GM18909 (cell line): ENCODE measurements around the gene HSPA12A.

ENCODE experiments used
- ATAC-seq: cut with Tn5 transposase; IDR thresholded peaks from one replicate; pipeline ENCODE4 v1.9.1; 2021; ENCODE audit warnings: mild to moderate bottlenecking; ENCODE audit not compliant: unreplicated experiment, poor library complexity

The HSPA12A gene

DNA sequence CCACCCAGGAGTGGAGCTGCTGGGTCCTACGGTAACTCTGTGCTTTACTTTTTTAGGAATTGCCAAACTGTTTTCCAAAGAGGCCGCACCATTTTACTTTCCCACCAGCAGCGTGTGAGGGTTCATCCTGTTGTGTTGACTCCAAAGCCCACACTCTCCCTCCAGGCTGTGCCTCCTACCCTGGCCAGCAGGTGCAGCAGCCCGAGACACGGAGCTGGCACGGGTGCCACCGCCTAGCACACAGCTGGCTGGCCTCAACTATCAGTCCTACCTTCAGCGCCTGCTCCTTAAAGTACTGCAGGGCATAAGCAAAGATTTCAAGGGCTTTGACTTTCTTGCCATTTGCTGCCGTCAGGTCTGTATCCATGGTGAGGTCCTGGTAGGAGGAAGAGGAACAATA is 44.0 kb downstream of the HSPA12A start:
- no peak for ATAC-seq

DNA sequence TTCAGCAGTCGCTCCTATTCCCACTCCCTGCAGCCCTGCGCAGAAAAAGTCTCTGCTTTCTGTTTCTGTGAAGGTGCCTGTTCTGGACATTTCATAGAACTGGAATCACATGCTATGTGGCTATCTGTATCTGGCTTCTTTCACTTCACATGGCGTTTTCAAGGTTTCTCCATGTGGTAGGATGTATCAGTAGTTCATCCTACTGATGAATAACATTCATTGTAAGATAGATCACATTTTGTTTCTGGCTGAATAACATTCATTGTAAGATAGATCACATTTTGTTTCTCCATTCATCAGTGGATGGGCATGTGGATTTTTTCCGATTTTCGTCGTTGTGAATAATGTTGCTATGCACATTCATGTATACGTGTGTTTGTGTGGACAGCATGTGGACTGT is 44.5 kb downstream of the HSPA12A start:
- ATAC-seq: no peak

DNA sequence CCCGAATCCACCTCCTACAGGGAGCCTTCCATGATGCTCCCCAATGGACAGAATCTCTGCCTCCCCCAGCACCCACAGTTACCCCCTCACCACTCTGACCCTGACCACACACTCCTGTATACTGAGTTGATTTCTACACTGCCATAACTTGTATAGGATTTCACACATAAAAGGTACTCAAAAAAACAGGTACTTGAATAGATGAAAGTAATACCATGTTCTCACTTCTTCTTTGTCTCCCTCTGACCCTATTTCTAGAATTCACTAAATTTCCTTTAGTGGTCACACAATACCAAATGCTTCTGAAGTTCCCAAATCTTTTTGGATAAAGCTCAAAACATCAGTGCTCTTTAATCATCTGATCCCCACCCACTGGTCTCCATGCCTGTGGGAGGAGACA is 45.4 kb downstream of the HSPA12A start:
- peak; percentile 82 for ATAC-seq

DNA sequence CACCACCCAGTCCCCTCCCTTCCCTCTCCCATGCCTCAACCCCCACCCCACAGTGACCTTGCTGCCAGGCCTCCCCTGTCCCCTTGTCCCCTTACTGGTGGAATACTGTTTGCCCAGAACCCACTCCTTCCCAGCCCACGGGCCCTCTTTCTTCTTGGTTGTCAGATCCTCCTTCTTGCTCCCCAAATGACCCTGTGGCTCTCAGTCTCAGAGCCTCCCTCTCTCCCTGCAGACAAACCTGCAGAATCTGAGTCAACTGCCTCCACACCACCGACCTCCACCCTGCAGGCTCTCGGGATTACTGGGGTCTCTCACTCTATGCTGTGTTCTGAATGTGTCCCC is 47.5 kb downstream of the HSPA12A start:
- no peak for ATAC-seq

DNA sequence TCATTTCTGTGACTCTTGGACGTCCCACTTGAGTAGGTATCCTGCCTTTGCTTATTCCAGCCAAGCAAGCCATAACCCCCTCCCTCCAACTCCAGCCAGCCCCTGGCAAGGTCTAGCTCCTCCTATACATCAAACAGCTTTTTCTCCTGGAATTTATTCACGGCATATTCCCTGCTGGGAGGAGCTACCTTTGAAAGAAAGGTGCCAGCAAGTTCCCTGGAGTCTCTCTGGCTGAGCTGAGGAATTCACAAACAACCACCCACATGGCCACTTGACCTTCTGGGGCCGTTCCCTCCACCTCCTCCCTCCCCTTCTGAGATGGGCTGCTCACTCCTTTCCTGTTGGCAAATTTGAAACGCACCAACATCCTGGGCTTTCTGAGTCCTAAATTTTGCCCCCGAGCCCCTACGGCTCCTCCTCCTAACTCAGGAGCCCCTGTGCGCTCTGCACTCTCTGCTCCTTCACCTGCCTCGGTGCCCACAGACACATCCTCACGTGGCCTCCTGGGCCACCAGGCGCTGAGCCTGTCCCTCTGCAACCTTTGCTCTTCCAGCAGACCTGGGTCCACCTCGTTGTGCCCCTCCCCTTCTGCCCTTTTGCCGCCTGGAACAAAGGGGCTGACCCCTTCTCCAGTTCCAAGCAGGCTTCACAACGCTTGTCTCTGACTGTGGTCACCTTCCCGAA is 48.0 kb downstream of the HSPA12A start:
- ATAC-seq: no peak

DNA sequence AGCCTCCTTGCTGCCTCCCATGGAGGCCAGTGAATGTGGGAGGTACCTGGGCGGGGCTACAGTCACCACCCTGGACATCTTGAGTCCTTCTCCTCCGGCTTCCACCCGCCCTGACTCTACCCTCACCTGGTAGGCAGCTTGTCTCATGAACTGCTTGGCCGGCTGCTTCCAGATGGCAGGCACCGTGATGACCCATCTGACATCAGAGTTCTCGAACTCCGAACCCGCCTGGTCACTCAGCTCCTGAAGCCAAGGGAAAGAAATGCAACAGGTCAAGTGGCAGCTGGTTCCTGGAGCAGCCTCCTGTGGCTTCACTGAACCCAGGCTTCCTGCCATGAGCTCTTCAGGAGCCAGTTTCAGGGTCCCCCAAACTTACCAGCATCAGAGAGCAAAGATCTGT is 50.1 kb downstream of the HSPA12A start:
- ATAC-seq: no peak

DNA sequence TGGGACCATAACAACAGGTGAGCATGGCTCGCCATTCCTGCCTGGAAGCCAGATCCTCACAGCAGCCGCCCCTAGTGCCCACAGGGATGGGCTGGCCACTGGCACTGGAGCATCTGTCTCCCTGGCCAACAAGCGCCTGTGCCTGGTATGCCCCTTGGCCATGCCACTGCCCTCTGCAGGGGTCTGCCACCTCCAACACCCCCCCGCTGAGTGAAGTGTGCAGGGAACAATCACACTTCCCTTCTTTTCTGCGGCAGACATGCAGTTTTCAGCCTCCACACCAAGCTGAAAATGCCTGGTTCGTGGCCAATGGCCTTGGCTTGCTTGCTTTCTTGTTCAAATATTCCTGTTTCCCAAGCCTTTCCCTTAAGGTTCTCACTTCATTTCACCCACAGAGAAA is 50.7 kb downstream of the HSPA12A start:
- no peak for ATAC-seq

DNA sequence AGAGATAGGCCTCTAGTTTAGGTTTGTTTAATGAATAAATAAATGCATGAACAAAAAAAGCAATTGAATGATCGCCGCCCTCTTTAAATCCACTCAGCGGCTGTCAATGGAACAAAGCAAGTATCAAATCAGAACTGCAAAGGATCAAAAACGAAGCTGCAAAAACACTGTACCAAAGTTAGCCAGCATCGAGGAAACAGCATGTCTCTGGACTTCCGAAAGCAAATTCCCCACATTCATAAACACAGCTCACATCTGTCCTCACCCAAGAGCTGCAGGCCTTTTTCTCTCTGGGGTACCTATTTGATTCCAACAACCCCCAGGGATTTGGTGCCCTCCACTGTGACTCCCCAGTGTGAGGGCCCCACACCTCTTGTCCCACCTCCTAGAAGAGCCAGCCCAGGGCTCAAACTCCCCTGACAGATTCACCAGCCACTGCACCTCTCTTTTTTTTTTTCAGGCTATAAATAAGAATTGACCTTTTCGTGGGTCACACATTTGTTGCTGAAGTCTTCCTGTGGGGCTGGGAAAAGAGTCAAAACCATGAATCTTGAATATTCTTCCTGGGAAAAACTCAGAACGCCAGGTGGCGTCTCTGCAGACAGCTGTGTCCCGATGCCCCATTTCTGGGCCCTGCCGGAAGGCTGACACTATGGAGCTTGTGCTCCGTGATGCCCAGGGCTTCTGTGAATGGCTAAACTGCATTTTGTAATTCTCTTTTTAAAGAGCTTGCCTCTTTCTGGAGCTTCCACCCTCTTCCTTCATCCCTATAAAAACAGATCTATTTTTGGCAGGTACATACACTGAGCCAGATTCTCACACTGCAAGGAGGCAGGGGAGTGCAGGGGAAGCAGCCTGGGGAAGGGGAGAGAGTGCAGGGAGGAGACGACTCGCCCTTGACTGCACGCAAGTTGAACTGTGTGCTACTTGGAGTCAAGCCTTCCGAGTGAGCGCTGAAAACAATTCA is 51.7 kb downstream of the HSPA12A start:
- no peak for ATAC-seq

DNA sequence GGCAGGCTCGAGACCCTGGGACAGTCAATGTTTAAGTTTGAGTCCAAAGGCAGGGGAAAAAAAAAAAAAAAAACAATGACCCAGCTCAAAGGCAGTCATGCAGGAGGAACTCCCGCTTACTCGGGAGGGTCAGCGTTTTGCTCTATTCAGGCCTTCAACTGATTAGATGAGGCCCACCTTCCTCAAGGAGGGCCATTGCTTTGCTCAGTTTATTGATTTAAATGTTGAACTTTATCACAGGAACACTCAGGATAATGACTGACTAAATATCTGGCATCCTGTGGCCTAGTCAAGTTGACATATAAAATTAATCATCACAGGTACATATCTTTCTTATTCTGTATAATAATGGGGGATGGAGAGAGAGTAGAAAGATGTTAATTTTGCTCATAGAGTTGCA is 52.6 kb downstream of the HSPA12A start:
- no peak for ATAC-seq

DNA sequence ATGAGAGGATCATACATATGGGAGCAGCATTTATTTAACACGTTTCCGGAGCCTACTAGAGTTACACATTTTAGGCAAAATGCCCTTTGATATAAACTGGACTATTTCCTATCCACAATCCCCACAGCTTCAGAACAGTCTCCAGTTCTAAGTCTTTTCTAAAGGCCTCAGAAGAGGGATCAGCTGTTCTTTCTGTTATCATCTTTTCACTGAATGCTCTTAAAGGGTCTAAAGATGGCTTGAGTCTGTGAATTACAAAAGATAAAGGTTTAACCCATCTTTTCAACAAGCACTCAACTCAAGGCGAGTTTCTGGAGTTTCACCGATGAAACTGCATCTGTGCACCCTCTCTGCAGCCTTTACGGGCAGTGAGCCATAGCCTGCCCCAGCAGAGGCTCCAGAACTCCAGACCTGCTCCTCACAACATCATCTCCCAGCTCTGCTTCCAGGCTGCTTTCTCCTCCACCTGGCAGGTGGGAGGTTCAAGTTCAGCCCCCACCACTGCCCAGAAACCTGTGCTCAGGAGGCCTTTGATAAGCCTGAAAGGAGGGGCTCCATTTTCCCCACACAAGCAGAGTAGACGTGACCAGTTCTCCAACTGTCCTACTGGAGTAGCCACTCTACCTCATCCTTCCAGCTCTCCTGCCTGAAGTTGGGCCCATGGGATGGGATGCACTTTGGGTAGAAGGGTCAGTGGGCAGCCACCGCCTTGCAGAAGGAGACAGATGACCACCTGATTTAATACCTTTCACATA is 53.4 kb downstream of the HSPA12A start:
- no peak for ATAC-seq

DNA sequence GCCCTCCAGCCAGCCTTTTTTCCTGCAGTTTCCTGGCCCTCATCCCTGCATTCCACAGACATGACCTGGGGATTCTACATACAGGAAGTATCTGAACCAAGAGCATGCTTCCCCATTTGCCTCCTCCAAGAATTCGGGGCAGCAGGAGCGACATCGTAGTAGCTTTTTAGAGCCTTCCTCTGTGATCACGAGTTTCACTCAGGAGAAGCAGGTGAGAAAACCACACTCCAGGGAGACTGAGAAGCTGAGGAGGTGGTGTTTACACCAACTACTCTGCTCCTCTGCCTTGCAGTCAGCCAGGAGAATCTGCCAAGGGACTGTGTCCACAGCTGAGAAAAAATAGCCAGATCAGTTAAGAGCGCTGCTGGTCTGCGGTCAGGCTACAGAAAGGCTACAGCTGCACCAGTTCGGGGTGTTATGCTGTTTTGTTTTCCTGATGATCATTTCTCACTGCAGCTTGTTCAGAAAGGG is 54.1 kb downstream of the HSPA12A start:
- ATAC-seq: no peak

DNA sequence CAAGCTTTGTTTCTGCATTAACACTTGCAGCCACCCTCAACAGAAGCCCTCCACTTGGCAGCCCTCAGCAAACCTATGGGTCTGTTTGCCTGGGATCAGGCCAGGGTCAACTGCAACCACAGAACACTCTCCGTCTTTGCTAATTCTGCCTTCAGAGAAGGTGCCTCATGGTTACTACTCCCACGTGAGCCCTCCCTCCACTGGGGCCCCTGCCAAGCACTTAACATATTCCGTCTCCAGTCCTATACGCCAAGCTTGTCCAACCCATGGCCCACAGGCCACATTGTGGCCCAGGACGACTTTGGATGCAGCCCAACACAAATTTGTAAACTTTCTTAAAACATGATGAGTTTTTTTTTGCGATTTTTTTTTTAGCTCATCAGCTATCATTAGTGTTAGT is 54.7 kb downstream of the HSPA12A start:
- ATAC-seq: no peak

DNA sequence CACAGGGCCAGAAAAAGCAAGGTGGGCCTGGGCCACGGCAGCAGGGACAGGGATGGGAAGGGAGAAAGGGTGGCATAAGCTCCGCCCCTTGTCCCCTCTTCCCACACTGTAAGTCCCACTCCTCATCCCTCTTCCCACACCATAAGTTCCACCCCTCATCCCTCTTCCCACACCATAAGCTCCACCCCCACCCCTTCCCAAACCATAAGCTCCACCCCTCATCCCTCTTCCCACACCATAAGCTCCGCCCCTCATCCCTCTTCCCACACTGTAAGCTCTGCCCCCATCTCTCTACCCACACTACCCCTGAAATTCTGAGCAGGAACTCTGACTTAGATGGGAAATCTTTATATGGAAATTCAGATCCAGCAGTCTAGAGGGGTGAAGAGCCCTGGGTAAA is 55.7 kb downstream of the HSPA12A start:
- ATAC-seq: no peak

DNA sequence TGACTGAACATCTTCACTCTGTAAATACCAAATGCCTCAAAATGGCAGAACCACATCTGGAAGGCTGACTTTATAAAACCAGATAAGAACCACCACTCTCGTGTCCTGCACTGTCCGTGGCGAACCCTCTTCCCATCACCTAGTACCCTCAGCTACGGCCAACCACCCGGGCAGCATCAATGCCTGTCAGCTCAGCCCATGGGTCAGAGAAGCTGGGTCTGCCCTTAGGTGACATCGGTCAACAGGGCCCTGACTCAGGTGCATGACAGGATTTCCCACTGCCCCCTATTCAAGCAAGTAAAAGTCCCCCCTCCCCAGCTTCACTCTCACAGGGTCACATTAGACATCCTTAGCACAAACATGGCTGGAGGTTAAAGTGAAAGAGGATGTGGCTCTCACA is 56.6 kb downstream of the HSPA12A start:
- no peak for ATAC-seq

DNA sequence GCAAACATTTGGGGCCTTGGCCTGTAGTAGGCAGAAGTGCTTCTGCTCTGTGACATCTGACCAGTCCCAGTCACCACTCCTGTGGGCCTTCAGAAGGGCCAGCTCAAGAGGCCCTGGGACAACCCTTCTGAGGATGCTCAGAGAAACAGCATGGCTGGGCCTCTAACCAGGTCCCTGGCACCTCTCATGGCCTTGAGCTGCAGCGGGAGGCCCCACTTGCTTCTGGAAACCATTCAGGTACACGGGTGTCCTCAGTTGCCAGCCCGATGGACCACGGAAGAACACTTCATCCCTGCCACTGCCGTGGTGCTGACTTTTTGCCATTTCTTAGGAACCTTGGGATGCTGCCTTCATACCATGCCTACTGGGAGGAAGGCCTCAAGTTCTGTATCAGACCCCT is 57.6 kb downstream of the HSPA12A start:
- no peak for ATAC-seq

DNA sequence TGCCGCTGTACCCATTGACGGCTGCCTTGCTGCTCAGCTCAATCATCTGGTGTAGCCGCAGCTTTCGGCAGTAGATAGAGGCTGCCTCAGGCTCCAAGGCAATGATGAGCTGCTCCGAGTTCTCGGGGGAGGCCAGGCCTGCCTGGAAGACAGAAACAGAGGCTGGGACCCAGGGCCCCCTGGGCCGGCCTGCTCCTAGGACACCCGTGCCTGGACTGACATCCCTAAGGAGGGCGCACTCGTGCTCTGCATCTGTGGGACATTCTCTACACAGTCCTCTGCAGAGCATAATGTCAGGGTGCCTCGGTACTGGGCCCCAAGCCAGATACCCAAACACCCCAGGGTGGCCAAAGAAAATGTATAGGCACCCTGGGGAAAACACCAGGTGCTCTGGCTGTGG is 58.5 kb downstream of the HSPA12A start:
- ATAC-seq: no peak

DNA sequence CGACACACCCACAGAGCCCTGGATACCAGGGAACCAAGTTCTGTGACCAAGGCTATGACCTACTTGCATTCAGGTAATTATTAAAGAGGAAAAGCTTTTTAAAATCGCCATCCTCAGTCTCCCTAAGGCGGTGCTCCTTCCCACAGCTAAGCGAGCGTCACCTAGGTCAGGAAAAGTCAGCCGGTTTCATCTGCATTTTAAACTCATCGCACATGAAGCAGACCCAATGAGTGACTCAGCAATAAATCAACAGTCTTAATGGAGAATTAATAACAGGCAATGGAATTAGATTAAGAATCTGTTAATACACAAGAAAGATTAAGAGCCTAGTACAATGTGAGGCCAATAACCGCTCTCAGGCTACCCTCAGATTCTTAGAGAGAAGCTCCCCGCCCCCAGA is 59.2 kb downstream of the HSPA12A start:
- ATAC-seq: no peak

DNA sequence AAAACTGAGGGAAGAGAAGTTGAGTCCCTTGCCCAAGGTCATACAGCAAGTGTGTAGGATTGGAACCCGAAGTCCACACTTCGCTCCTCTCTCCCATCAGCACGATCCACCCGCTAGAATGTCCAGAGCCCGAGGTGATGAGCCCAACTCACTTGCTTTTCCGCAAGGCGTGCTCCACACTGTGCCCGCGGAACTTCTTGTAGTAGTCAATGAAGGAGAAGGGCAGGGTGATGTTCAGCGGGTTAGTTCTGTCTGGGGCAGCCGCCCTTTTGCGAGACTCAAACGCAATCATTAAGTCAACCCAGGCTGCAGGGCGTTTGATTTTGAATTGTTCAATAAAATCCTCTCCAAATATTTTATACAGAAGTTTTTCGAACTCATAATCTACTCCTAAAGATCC is 63.0 kb downstream of the HSPA12A start:
- ATAC-seq: no peak

DNA sequence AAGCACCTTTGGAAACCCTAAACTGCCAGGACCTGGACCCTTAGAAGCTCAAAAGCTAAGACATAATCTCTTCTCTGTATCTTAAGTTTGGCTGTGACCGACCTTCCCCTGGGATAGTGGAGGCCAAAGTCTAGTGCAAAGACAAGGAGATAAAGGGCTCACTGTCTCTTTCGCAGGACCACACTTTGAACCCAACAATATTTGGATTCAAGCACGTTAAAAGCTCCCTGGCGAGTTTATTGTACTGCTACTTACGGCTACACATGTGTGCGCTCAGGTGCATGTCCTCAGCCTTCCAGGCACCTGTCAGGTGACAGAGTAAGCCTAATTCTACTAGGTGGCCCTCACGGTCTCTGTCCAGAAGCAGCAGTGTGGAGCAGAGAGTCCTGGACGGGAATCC is 65.7 kb downstream of the HSPA12A start:
- ATAC-seq: no peak

DNA sequence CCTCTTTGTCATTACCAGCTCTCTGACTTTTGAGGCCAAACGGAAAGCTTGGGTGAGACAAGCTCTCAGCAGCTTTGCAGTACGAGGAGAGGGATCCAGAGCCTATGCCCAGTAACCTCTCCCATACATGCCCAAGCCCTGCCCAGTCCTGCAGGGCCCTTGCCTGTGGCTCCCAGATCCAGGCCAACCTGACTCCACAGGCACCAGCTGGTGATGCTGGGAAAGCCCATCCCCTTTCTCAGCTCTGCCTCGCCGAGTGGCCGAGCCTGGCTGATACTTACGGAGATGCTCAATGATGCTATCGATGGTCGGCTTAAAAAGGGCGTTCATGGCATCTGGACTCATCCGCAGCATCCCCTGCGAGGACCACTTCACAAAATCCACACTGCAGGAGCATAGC is 66.2 kb downstream of the HSPA12A start:
- no peak for ATAC-seq

DNA sequence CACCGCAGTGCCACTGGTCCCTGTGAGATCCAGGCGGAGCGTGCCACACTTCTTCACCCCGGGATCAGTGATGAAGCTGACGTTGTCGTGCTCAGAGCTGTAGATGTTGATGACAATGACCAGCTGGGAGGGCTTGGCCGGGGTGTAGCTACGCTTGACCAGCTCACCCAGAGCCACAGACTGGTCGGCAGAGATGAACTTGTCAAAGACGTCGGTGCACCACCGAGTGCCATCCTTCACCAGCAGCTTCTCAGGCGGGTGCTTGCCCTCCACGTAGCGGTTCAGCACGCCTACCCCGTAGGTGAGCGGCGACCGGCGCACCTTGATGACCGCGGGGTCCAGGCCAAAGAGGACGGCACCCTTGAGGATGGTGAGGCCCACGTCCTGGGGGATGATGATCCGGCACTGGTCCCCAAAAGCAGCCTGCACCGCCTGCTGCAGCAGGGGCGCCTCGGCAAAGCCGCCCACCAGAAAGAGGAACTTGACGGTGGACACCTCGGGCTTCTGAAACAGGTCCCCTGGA is 67.4 kb downstream of the HSPA12A start:
- no peak for ATAC-seq
